Fibroblast of villous mesenchyme (primary cell): ENCODE data around the gene CER1. TPM values are rescaled to one million over a fixed set of nuclear protein-coding genes. Genes with fewer than 3 reads are reported as not detected.

Experiments used
- DNase-seq: peaks from one replicate; pipeline ENCODE4 v3.0.0-alpha.2; 2010; ENCODE audit warnings: low read depth
- H3K4me3 ChIP-seq: 2 replicates; pipeline ENCODE4 v1.5.1; 2011; ENCODE audit warnings: low read depth, mild to moderate bottlenecking, low read length
- CTCF ChIP-seq: IDR thresholded peaks from 2 replicates; pipeline ENCODE4 v1.5.1; 2012; ENCODE audit warnings: low read depth, mild to moderate bottlenecking, low read length; ENCODE audit not compliant: insufficient read depth
- total RNA-seq: library from RNA; depleted of rRNA; stranded (reverse); fragments of >200 nt; gene quantifications from 2 replicates; pipeline ENCODE4 v1.2.3, GENCODE V29; 2012

The CER1 gene
- total RNA-seq, 1 donor, result not detected

GRCh38 chr9:14671377-14671776 is 51.2 kb downstream of the CER1 start:
- no peak overlapping the region for H3K4me3 ChIP-seq
- DNase-seq, result no peak
- no peak for TF ChIP-seq CTCF

GRCh38 chr9:14670718-14671117 is 51.8 kb downstream of the CER1 start:
- no peak overlapping the region for H3K4me3 ChIP-seq
- TF ChIP-seq CTCF, result no peak
- DNase-seq, result no peak

Other genes starting within 250 kb of the CER1 start
- 9.3 and 17.3 TPM in 2 replicates for gene ZDHHC21, start 29.3 kb downstream of the CER1 start, total RNA-seq
- 0.32 and 0.86 TPM in 2 replicates for gene FREM1, start 187.7 kb upstream of the CER1 start, total RNA-seq